Smooth muscle cell (in vitro differentiated cells): ENCODE measurements around the gene TNS3. TPM values are rescaled to one million over a fixed set of nuclear protein-coding genes. Genes with fewer than 3 reads are reported as not detected.

Experiments used
- DNase-seq: peaks from one replicate; lab custom pipeline; 2025; ENCODE audit not compliant: unreplicated experiment; lab: John Stamatoyannopoulos, UW
- H2AFZ ChIP-seq: fragments of 200-600 bp; sonication (generic); 2 replicates; pipeline ENCODE4 v1.6.0; 2016; ENCODE audit warnings: antibody characterized with exemption, low read depth, mild to moderate bottlenecking
- H3F3A ChIP-seq: fragments of 200-600 bp; sonication (generic); 2 replicates; pipeline ENCODE4 v1.6.0; 2017; ENCODE audit warnings: antibody characterized with exemption, low read depth
- H3K27ac ChIP-seq: fragments of 200-600 bp; sonication (generic); 2 replicates; pipeline ENCODE4 v1.5.1; 2016; ENCODE audit warnings: low read depth, mild to moderate bottlenecking
- H3K27me3 ChIP-seq: fragments of 200-600 bp; sonication (generic); 2 replicates; pipeline ENCODE4 v1.6.1; 2016; ENCODE audit warnings: low read depth, mild to moderate bottlenecking
- H3K36me3 ChIP-seq: fragments of 200-600 bp; sonication (generic); 2 replicates; pipeline ENCODE4 v1.5.1; 2016; ENCODE audit warnings: low read depth
- H3K4me1 ChIP-seq: fragments of 200-600 bp; sonication (generic); 2 replicates; pipeline ENCODE4 v1.5.1; 2016; ENCODE audit warnings: low read depth
- H3K4me2 ChIP-seq: fragments of 200-600 bp; sonication (generic); 2 replicates; pipeline ENCODE4 v1.6.0; 2016; ENCODE audit warnings: mild to moderate bottlenecking
- H3K4me3 ChIP-seq: fragments of 200-600 bp; sonication (generic); 2 replicates; pipeline ENCODE4 v1.5.1; 2016; ENCODE audit warnings: mild to moderate bottlenecking
- H3K79me2 ChIP-seq: fragments of 200-600 bp; sonication (generic); 2 replicates; pipeline ENCODE4 v1.6.0; 2016; ENCODE audit warnings: low read depth, mild to moderate bottlenecking
- H3K9ac ChIP-seq: fragments of 200-600 bp; sonication (generic); 2 replicates; pipeline ENCODE4 v1.6.0; 2016; ENCODE audit warnings: low read depth
- H3K9me3 ChIP-seq: fragments of 200-600 bp; sonication (generic); replicated peaks from 2 replicates; pipeline ENCODE4 v1.5.1; 2016; ENCODE audit warnings: low read depth
- H4K20me1 ChIP-seq: fragments of 200-600 bp; sonication (generic); 2 replicates; pipeline ENCODE4 v1.6.0; 2016; ENCODE audit warnings: low read depth
- WGBS: methylation state at CpG from one replicate; pipeline ENCODE4 v1.1.7; 2016; ENCODE audit warnings: low lambda C conversion rate; 5-methylcytosine and 5-hydroxymethylcytosine counted together
- polyA plus RNA-seq: library from polyadenylated mRNA; unstranded; fragments of >200 nt; fragmentation: Nextera tagmentation; extraction: Ambion mirVana; gene quantifications from 2 replicates; pipeline ENCODE4 v1.2.1, GENCODE V29; 2016
- total RNA-seq: library from RNA; depleted of rRNA; stranded (reverse); fragments of >200 nt; gene quantifications from 2 replicates; pipeline ENCODE4 v1.2.3, GENCODE V29; 2014
- TF ChIP-seq, protein P1 (sequence below): fragments of 200-600 bp; sonication (generic); IDR thresholded peaks from 2 replicates; pipeline ENCODE4 v1.5.1; 2017; ENCODE audit warnings: borderline replicate concordance, mild to moderate bottlenecking, antibody characterized with exemption; ENCODE audit not compliant: insufficient read depth, poor library complexity, severe bottlenecking

The TNS3 gene
- total and polyA plus RNA-seq, 2 experiments from 2014 or later: 32.6 to 50.5 TPM

DNA sequence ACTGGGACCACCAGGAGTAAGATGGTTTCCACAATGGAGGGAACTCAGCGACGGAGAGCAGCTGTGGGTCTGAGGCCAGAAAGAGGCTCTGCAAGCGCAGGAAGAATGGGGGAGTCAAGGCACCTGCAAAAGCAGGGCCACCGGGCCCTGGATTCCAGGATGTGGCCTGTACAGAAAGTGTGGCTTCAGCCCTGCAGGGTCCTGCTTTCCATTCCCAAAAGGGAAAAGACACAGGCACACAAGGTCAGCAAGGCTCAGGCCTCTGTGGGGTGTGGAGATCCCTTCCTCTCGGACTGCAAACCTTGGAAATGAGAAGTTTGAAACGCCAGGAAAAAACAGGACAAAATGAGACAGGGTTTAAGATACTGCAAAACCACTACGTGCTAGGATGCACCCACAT is 232.5 kb downstream of the TNS3 start:
- H3K27ac ChIP-seq: no peak overlapping the region
- no peak overlapping the region for H3K9ac ChIP-seq
- no peaks in the 10 kb centered on the region for H3K36me3 ChIP-seq
- H3K4me3 ChIP-seq: no peak overlapping the region
- no peaks in the 10 kb centered on the region for H3F3A ChIP-seq
- H3K4me1 ChIP-seq: no peaks in the 10 kb centered on the region
- H3K4me2 ChIP-seq: no peak overlapping the region
- TF ChIP-seq, protein P1, sequence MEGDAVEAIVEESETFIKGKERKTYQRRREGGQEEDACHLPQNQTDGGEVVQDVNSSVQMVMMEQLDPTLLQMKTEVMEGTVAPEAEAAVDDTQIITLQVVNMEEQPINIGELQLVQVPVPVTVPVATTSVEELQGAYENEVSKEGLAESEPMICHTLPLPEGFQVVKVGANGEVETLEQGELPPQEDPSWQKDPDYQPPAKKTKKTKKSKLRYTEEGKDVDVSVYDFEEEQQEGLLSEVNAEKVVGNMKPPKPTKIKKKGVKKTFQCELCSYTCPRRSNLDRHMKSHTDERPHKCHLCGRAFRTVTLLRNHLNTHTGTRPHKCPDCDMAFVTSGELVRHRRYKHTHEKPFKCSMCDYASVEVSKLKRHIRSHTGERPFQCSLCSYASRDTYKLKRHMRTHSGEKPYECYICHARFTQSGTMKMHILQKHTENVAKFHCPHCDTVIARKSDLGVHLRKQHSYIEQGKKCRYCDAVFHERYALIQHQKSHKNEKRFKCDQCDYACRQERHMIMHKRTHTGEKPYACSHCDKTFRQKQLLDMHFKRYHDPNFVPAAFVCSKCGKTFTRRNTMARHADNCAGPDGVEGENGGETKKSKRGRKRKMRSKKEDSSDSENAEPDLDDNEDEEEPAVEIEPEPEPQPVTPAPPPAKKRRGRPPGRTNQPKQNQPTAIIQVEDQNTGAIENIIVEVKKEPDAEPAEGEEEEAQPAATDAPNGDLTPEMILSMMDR: no peak
- 98% methylated on average over 7 of the region's 7 CpGs for WGBS
- H2AFZ ChIP-seq: no peak overlapping the region
- no peaks in the 10 kb centered on the region for H3K9me3 ChIP-seq
- H3K79me2 ChIP-seq: peaks cover 5% of the 10 kb centered on the region
- H3K27me3 ChIP-seq: no peaks in the 10 kb centered on the region
- peaks cover 87% of the 10 kb centered on the region for H4K20me1 ChIP-seq
- DNase-seq: no peak

DNA sequence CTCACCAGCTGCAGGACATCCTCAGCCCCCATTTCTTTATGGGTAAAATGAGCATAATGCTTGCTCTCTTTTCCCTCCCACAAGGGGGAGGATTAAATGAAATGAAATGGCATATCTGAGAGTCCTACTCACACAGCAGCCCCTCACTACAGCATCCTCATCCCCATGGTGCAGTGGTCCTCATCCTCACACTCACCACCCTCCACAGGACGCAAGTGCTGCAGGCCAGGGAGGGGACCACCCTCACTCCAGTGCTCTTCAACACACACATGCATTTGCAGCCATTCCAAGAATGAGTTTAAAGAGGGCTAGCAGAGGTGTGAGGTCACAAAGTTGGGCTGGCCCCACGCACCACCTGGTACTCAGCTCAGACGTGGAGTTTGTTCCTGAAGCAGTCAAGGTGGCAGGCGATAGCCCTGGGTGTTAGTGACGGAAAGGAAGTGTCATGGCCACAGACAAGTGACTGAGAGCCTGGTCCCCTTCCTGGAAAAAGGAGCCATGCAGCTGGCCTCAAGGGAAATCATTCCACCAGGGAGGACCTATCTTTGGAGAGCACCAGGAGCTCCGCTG is 234.0 kb downstream of the TNS3 start:
- WGBS: 98% methylated on average over 6 of the region's 6 CpGs
- peaks cover 5% of the 10 kb centered on the region for H3K79me2 ChIP-seq
- no peaks in the 10 kb centered on the region for H3K9me3 ChIP-seq
- H3K4me3 ChIP-seq: no peak overlapping the region
- H3F3A ChIP-seq: no peaks in the 10 kb centered on the region
- H2AFZ ChIP-seq: no peak overlapping the region
- H3K27me3 ChIP-seq: no peaks in the 10 kb centered on the region
- no peaks in the 10 kb centered on the region for H3K4me1 ChIP-seq
- H3K4me2 ChIP-seq: no peak overlapping the region
- no peak overlapping the region for H3K27ac ChIP-seq
- DNase-seq: no peak
- no peaks in the 10 kb centered on the region for H3K36me3 ChIP-seq
- H3K9ac ChIP-seq: no peak overlapping the region
- H4K20me1 ChIP-seq: peaks cover 78% of the 10 kb centered on the region
- TF ChIP-seq, protein P1: no peak

DNA sequence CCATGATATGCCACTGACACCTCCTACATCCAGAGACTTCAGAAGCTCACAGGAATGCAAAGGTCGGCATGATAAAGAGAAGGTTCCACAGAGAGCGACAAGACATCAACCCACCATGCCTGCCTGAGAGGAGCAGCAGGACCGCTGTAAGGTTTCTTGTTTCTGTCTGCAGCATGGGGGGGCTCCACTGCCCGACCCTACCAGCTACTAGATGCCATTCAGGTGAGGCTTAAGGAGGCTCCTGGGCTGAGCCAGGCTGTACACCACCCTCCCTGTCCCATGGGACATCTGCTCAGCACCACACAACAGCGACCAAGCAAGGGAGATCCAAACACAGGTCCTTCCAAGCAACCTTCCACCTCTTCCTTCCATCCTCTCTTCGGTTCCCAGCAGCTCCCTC is 234.6 kb downstream of the TNS3 start:
- Histone ChIP-seq H3K27me3 (no peaks in the 10 kb centered on the region), H3K9ac (no peak overlapping the region), H3K9me3 (no peaks in the 10 kb centered on the region), H3K4me2 (no peak overlapping the region), H3K4me1 (no peaks in the 10 kb centered on the region), H3K27ac (no peak overlapping the region), H3F3A (no peaks in the 10 kb centered on the region), H3K4me3 (no peak overlapping the region), H3K36me3 (no peaks in the 10 kb centered on the region), H4K20me1 (peaks cover 78% of the 10 kb centered on the region), H2AFZ (no peak overlapping the region), H3K79me2 (peaks cover 5% of the 10 kb centered on the region)
- WGBS: 97% methylated on average over 6 of the region's 6 CpGs
- TF ChIP-seq, protein P1: no peak
- no peak for DNase-seq

DNA sequence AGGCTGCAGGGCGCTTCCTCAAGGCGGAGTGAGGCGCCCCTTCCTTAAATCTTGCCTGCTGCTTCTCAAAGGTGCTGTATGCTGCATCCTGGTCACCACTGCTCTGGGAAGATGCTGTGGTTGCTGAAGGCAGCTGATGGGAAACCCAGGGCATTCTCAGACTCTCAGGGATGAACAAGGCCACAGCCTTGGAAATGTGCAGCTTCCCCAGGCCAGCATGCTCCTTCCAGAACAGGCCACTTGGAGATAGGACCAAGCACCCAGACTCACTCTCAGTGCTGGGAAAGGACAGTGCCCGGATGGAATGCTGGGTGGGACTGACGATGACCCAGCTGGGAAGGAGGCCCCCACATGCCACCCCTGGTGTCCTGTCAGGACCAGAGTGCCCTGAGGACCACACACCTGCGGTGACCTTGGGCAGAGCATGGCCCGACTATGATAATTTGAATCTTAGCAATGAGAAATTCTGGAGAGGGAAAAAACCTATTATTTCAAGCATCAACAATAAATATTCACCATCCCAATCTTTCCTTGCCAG is 235.5 kb downstream of the TNS3 start:
- Histone ChIP-seq H3K4me1 (no peaks in the 10 kb centered on the region), H4K20me1 (peaks cover 71% of the 10 kb centered on the region), H3K4me3 (no peak overlapping the region), H3K27me3 (no peaks in the 10 kb centered on the region), H3K27ac (no peak overlapping the region), H3K79me2 (peaks cover 5% of the 10 kb centered on the region), H3K4me2 (no peak overlapping the region), H3K9me3 (no peaks in the 10 kb centered on the region), H3F3A (no peaks in the 10 kb centered on the region), H2AFZ (no peak overlapping the region), H3K9ac (no peak overlapping the region), H3K36me3 (no peaks in the 10 kb centered on the region)
- no peak for DNase-seq
- TF ChIP-seq, protein P1: no peak
- WGBS: 97% methylated on average over 7 of the region's 7 CpGs
